Measurements from ENCODE around the gene B4GALNT2.

The B4GALNT2 gene

GRCh38 chr17:49218941-49219913 lies 86.7 kb downstream of the B4GALNT2 start:
- TF ChIP-seq POLR2AphosphoS5 (IDR thresholded peaks at IDR 0.05; ENCODE audit: low read depth) (no peak), CTCF (IDR thresholded peaks at IDR 0.05; ENCODE audit: insufficient read depth, low read length) (peak; percentile 6), GABPA (IDR thresholded peaks at IDR 0.05; ENCODE audit: low read depth) (no peak), SPI1 (IDR thresholded peaks at IDR 0.05; ENCODE audit: borderline replicate concordance, low read depth) (peak; percentile 86)
- Histone ChIP-seq H3K27me3 (ENCODE audit: insufficient read depth, poor library complexity, severe bottlenecking) (peaks cover 7% of the 10 kb centered on the region), H3K4me3 (replicated peaks; ENCODE audit: insufficient read depth, low read length) (peak overlapping the region; percentile 16; the same call in 1 of the 2 replicates), H3K27ac (replicated peaks) (peak overlapping the region; percentile 85)
- peak in 1 of 2 experiments; percentile 88 for DNase-seq (ENCODE audit: low read depth in 1 of 2, low spot score in 1 of 2)

- Histone ChIP-seq H3K27me3 (ENCODE audit: insufficient read depth, poor library complexity, severe bottlenecking) (peaks cover 15% of the 10 kb centered on the region), H3K27ac (replicated peaks) (peak overlapping the region; percentile 85), H3K4me3 (replicated peaks; ENCODE audit: insufficient read depth, low read length) (no peak overlapping the region)
- no peak for TF ChIP-seq GABPA (IDR thresholded peaks at IDR 0.05; ENCODE audit: low read depth)
- TF ChIP-seq POLR2AphosphoS5 (IDR thresholded peaks at IDR 0.05; ENCODE audit: low read depth): no peak
- no peak for TF ChIP-seq CTCF (IDR thresholded peaks at IDR 0.05; ENCODE audit: insufficient read depth, low read length)
- no peak for TF ChIP-seq REST (IDR thresholded peaks at IDR 0.05; ENCODE audit: insufficient replicate concordance, low read depth)
- TF ChIP-seq SPI1 (IDR thresholded peaks at IDR 0.05; ENCODE audit: borderline replicate concordance, low read depth): no peak
- DNase-seq (ENCODE audit: low read depth in 1 of 2, low spot score in 1 of 2): no peak
Measured at GRCh38 chr17:49219987-49220386, 87.4 kb downstream of the B4GALNT2 start.

- TF ChIP-seq GABPA (IDR thresholded peaks at IDR 0.05; ENCODE audit: low read depth) (no peak), CTCF (IDR thresholded peaks at IDR 0.05; ENCODE audit: insufficient read depth, low read length) (no peak), SPI1 (IDR thresholded peaks at IDR 0.05; ENCODE audit: borderline replicate concordance, low read depth) (no peak), POLR2AphosphoS5 (IDR thresholded peaks at IDR 0.05; ENCODE audit: low read depth) (no peak), REST (IDR thresholded peaks at IDR 0.05; ENCODE audit: insufficient replicate concordance, low read depth) (no peak)
- Histone ChIP-seq H3K4me3 (replicated peaks; ENCODE audit: insufficient read depth, low read length) (no peak overlapping the region), H3K27me3 (ENCODE audit: insufficient read depth, poor library complexity, severe bottlenecking) (peaks cover 22% of the 10 kb centered on the region), H3K27ac (replicated peaks) (no peak overlapping the region)
- no peak for DNase-seq (ENCODE audit: low read depth in 1 of 2, low spot score in 1 of 2)
Measured at GRCh38 chr17:49223168-49223516, 90.6 kb downstream of the B4GALNT2 start.
